Neural cell (in vitro differentiated cells): ENCODE data around the gene TMEM121. TPM values are rescaled to one million over a fixed set of nuclear protein-coding genes. Genes with fewer than 3 reads are reported as not detected.

Experiments used
- H2AFZ ChIP-seq: fragments of 200-600, 300-800 bp; sonication (generic), shearing (Covaris generic); 2 replicates; pipeline ENCODE4 v1.6.0; 2014; ENCODE audit warnings: low read depth, mild to moderate bottlenecking, antibody characterized with exemption, low read length, moderate library complexity
- H3F3A ChIP-seq: fragments of 200-600 bp; shearing (Covaris generic); 2 replicates; pipeline ENCODE4 v1.6.1; 2016; ENCODE audit warnings: mild to moderate bottlenecking, moderate library complexity, mixed read lengths, antibody characterized with exemption, low read length; ENCODE audit not compliant: insufficient read depth, poor library complexity, severe bottlenecking
- H3K27ac ChIP-seq: fragments of 200-600, 300-800 bp; sonication (generic), shearing (Covaris generic); 2 replicates; pipeline ENCODE4 v1.5.1; 2014; ENCODE audit warnings: mild to moderate bottlenecking, low read length, moderate library complexity
- H3K27me3 ChIP-seq: fragments of 300-800, 200-600 bp; sonication (generic), shearing (Covaris generic); 2 replicates; pipeline ENCODE4 v1.6.0; 2014; ENCODE audit warnings: mild to moderate bottlenecking, low read depth, low read length, moderate library complexity; ENCODE audit not compliant: insufficient read depth
- H3K36me3 ChIP-seq: fragments of 300-800, 200-600 bp; sonication (generic), shearing (Covaris generic); 2 replicates; pipeline ENCODE4 v1.5.1; 2014; ENCODE audit warnings: mild to moderate bottlenecking, antibody characterized with exemption, low read length, moderate library complexity; ENCODE audit not compliant: insufficient read depth
- H3K4me2 ChIP-seq: fragments of 300-800, 200-600 bp; sonication (generic), shearing (Covaris generic); 2 replicates; pipeline ENCODE4 v1.6.0; 2014; ENCODE audit warnings: mild to moderate bottlenecking, low read length
- H3K4me3 ChIP-seq: fragments of 300-800, 200-600 bp; sonication (generic), shearing (Covaris generic); 2 replicates; pipeline ENCODE4 v1.5.1; 2014; ENCODE audit warnings: mild to moderate bottlenecking, low read length, moderate library complexity
- H3K79me2 ChIP-seq: fragments of 200-600 bp; shearing (Covaris generic); replicated peaks from 2 replicates; pipeline ENCODE4 v1.6.0; 2014; ENCODE audit warnings: mild to moderate bottlenecking, low read length, moderate library complexity; ENCODE audit not compliant: insufficient read depth
- H3K9ac ChIP-seq: fragments of 300-800, 200-600 bp; sonication (generic), shearing (Covaris generic); 2 replicates; pipeline ENCODE4 v1.6.1; 2016; ENCODE audit warnings: mild to moderate bottlenecking, low read length, mixed read lengths
- H3K9me2 ChIP-seq: fragments of 200-600 bp; shearing (Covaris generic); 2 replicates; pipeline ENCODE4 v1.6.1; 2016; ENCODE audit warnings: mild to moderate bottlenecking, low read length, mixed read lengths; ENCODE audit not compliant: insufficient read depth
- H3K9me3 ChIP-seq: fragments of 200-600, 300-800 bp; sonication (generic), shearing (Covaris generic); 2 replicates; pipeline ENCODE4 v1.6.1; 2016; ENCODE audit warnings: mild to moderate bottlenecking, mixed run types, low read length, moderate library complexity, mixed read lengths
- H4K20me1 ChIP-seq: fragments of 200-600 bp; shearing (Covaris generic); 2 replicates; pipeline ENCODE4 v1.6.1; 2016; ENCODE audit warnings: mild to moderate bottlenecking, mixed run types; ENCODE audit not compliant: insufficient read depth
- CTCF ChIP-seq: fragments of 450-650 bp; IDR thresholded peaks from 2 replicates; pipeline ENCODE4 v1.5.1; 2014; ENCODE audit warnings: antibody characterized with exemption, mild to moderate bottlenecking, moderate library complexity; ENCODE audit not compliant: poor library complexity, severe bottlenecking
- EP300 ChIP-seq: fragments of 450-650 bp; conservative IDR thresholded peaks from 2 replicates; pipeline ENCODE4 v1.6.1; 2014; ENCODE audit warnings: antibody characterized with exemption, mild to moderate bottlenecking, moderate library complexity; ENCODE audit not compliant: poor library complexity, severe bottlenecking
- EZH2 ChIP-seq: fragments of 200-600, 300-800 bp; shearing (Covaris generic), sonication (generic); IDR thresholded peaks from 2 replicates; pipeline ENCODE4 v1.6.1; 2014; ENCODE audit warnings: antibody characterized with exemption, low read length, borderline replicate concordance, mild to moderate bottlenecking; ENCODE audit not compliant: insufficient read depth, poor library complexity, severe bottlenecking
- MXI1 ChIP-seq: fragments of 450-650 bp; conservative IDR thresholded peaks from 2 replicates; pipeline ENCODE4 v1.6.1; 2014; ENCODE audit warnings: antibody characterized with exemption, mild to moderate bottlenecking; ENCODE audit not compliant: poor library complexity, severe bottlenecking
- POLR2AphosphoS5 ChIP-seq: IDR thresholded peaks from 2 replicates; pipeline ENCODE4 v1.6.1; 2012
- RAD21 ChIP-seq: fragments of 450-650 bp; conservative IDR thresholded peaks from 2 replicates; pipeline ENCODE4 v1.6.1; 2014; ENCODE audit warnings: antibody characterized with exemption, mild to moderate bottlenecking, moderate library complexity
- REST ChIP-seq: IDR thresholded peaks from 2 replicates; pipeline ENCODE4 v1.6.1; 2012; ENCODE audit warnings: borderline replicate concordance
- SMC3 ChIP-seq: fragments of 450-650 bp; conservative IDR thresholded peaks from 2 replicates; pipeline ENCODE4 v1.6.1; 2014; ENCODE audit warnings: antibody characterized with exemption, mild to moderate bottlenecking, moderate library complexity; ENCODE audit not compliant: poor library complexity
- TAF1 ChIP-seq: IDR thresholded peaks from 2 replicates; pipeline ENCODE4 v1.6.1; 2012; ENCODE audit warnings: low read depth
- polyA plus RNA-seq: library from polyadenylated mRNA; depleted of rRNA; stranded (reverse); fragments of >200 nt; gene quantifications from 2 replicates; pipeline ENCODE4 v1.2.3, GENCODE V29; 2014

Gene TMEM121
- polyA plus RNA-seq, 1 donor from 2014 or later, result 19.5 TPM

- Histone ChIP-seq H4K20me1 (no peaks in the 10 kb centered on the region), H3K9me3 (no peaks in the 10 kb centered on the region), H3F3A (no peaks in the 10 kb centered on the region), H3K36me3 (no peaks in the 10 kb centered on the region), H3K79me2 (no peaks in the 10 kb centered on the region), H2AFZ (no peak overlapping the region), H3K4me3 (peak overlapping the region; percentile 93), H3K4me2 (no peak overlapping the region), H3K9me2 (no peaks in the 10 kb centered on the region), H3K9ac (no peak overlapping the region), H3K27me3 (peaks cover 7% of the 10 kb centered on the region), H3K27ac (no peak overlapping the region)
- no peak for TF ChIP-seq EZH2
- no peak for TF ChIP-seq POLR2AphosphoS5
- no peak for TF ChIP-seq MXI1
- no peak for TF ChIP-seq CTCF
- no peak for TF ChIP-seq SMC3
- TF ChIP-seq RAD21, result no peak
- TF ChIP-seq TAF1, result no peak
- no peak for TF ChIP-seq EP300
- TF ChIP-seq REST, result no peak
Measured at GRCh38 chr14:105492031-105492970, 34.1 kb upstream of the TMEM121 start.

- Histone ChIP-seq H3K27ac (no peak overlapping the region), H3K36me3 (no peaks in the 10 kb centered on the region)
Measured at GRCh38 chr14:105492971-105493871, 33.2 kb upstream of the TMEM121 start.

More at GRCh38 chr14:105492971-105493871, 33.2 kb upstream of the TMEM121 start:
- Histone ChIP-seq H4K20me1 (no peaks in the 10 kb centered on the region), H3K4me2 (no peak overlapping the region), H3K79me2 (no peaks in the 10 kb centered on the region), H2AFZ (no peak overlapping the region), H3K9me3 (no peaks in the 10 kb centered on the region), H3K9ac (no peak overlapping the region), H3F3A (no peaks in the 10 kb centered on the region), H3K27me3 (no peaks in the 10 kb centered on the region), H3K4me3 (no peak overlapping the region), H3K9me2 (no peaks in the 10 kb centered on the region)
- TF ChIP-seq SMC3 (no peak), RAD21 (no peak), EZH2 (no peak), POLR2AphosphoS5 (no peak), MXI1 (no peak), CTCF (no peak), EP300 (no peak), TAF1 (no peak)
